ENCODE measurements around the gene PLD2. TPM values are rescaled to one million over a fixed set of nuclear protein-coding genes. Genes with fewer than 3 reads are reported as not detected.
"Not testable (repeated sequence)": the region's sequence is repeated elsewhere in the genome, so short reads cannot be mapped to it uniquely, and the experiment has no call there.

PLD2 gene
- total RNA-seq, 1 donor from 2014 or later, result 13.6 TPM

- no peak for DNase-seq
- intact Hi-C loops (cut with DNase I), result no loop called here
- no peak for ATAC-seq (ENCODE audit: poor library complexity)
These were observed 38.2 kb downstream of the PLD2 start for GRCh38 chr17:4845118-4845517.

GRCh38 chr17:4846635-4847390, 39.9 kb downstream of the PLD2 start:
- ATAC-seq (ENCODE audit: poor library complexity) (no peak), DNase-seq (no peak)
- intact Hi-C loops (cut with DNase I), result no loop called here

GRCh38 chr17:4849011-4849536, 42.1 kb downstream of the PLD2 start:
- intact Hi-C loops (cut with DNase I), result no loop called here
- DNase-seq (no peak), ATAC-seq (ENCODE audit: poor library complexity) (no peak)

DNA sequence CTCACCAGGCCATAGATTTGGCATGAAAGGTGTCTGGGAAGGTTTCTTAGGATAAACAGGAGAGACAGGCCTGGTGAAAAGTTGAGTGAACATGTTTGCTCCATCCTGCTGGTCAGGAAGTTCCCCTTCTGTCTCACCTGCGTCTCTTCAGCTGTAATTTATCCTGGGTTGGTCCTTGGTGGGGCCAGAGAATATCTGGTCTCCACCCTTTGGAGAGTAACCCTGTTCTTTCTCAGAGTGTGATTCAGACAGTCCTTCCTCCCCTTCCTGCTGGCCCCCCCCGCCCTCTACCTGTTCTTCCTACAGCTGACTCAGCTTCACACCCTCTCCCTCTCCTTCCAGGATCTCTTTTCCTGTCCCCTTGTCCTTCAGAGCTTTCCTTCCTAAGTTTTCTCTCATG, 43.3 kb downstream of the PLD2 start:
- no peak for DNase-seq

DNA sequence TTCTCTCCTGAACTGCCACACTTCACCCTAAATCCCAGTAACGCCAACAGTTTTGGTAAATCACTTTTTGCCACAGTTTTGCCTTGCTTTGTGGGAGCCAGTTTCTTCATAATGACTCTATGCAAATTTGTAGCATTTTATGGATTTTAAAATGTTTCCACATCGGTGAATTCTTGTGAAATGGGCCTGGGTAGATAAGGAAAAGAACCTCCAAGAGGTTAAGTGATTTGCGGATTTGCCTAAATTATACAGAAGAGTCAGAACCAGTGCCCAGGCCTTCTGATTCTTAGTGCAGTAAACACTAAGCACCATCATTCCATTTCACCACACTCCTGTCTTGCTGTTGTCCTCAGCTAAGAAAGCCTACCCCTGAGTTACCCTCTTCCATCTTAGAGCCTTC, 44.1 kb downstream of the PLD2 start:
- no peak for DNase-seq
- no peak for ATAC-seq (ENCODE audit: poor library complexity)
- intact Hi-C loops (cut with DNase I), result no loop called here

More for the DNA sequence above, 43.3 kb downstream of the PLD2 start:
- ATAC-seq (ENCODE audit: poor library complexity), result no peak
- intact Hi-C loops (cut with DNase I), result no loop called here

GRCh38 chr17:4852567-4853207, 45.7 kb downstream of the PLD2 start:
- no peak for DNase-seq
- intact Hi-C loops (cut with DNase I), result no loop called here
- no peak for ATAC-seq (ENCODE audit: poor library complexity)

DNA sequence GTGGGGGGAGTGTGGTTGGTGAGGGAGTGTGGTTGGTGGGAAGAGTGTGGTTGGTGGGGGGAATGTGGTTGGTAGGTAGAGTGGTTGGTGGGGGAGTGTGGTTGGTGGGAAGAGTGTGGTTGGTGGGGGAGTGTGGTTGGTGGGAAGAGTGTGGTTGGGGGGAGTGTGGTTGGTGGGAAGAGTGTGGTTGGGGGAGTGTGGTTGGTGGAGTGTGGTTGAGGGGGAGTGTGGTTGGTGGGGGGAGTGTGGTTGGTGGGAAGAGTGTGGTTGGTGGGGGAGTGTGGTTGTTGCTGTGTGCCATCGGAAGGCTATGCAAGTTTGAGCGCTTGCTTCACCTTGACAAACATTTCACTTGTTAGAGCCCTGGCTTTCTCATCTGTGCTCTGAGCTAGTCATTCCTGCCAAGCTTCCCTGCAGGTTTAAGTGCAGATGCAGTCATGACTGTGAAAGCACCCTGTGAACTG, 46.3 kb downstream of the PLD2 start:
- DNase-seq (no peak), ATAC-seq (ENCODE audit: poor library complexity) (no peak)
- intact Hi-C loops (cut with DNase I), result no loop called here

GRCh38 chr17:4854111-4854681, 47.2 kb downstream of the PLD2 start:
- intact Hi-C loops (cut with DNase I), result no loop called here
- no peak for ATAC-seq (ENCODE audit: poor library complexity)
- no peak for DNase-seq

DNA sequence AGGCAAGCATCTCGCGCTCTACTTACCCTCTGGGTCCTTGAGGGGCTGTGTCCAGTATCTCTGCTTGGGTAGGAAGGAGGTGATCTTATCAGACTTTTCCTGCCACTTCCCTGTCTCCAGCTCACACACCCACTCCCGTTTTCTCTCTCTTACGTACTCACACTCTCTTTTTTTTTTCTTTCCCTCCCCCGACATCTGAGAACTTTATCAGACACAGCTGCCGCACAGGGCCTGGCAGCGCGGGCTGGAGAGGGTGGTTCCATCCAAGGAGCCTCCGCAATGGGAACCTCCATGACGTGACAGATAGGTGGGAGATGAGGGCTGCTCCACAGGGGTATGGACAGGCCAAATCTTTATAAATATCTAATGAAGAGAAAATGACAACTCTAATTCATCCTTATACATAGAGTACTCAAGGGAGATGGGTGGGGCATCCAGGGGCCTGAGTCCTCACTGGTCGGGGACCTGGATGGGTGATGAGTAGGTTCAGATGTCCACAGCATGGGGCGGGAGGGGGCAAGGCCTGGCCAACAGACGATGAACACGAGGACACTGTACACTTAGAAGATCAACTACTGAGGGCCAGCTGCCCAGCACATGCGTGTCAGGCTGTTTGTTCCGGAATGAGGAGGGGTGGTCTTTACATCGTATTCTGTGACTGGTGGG, 49.5 kb downstream of the PLD2 start:
- intact Hi-C loops (cut with DNase I), result no loop called here
- ATAC-seq (ENCODE audit: poor library complexity) (no peak), DNase-seq (no peak)

- ATAC-seq (ENCODE audit: poor library complexity), result no peak
- intact Hi-C loops (cut with DNase I), result no loop called here
- no peak for DNase-seq
These were observed 50.0 kb downstream of the PLD2 start for GRCh38 chr17:4856937-4857314.

- intact Hi-C loops (cut with DNase I); ATAC-seq (ENCODE audit: poor library complexity): not testable (repeated sequence)
These were observed 50.4 kb downstream of the PLD2 start for GRCh38 chr17:4857347-4857746.

GRCh38 chr17:4858068-4858881, 51.3 kb downstream of the PLD2 start:
- peak; percentile 35 for ATAC-seq (ENCODE audit: poor library complexity)
- intact Hi-C loops (cut with DNase I), result loop anchor here (2.0 kb wide), 1 partner anchor 23 kb away; no protein-coding TSS in a partner anchor
- no peak for DNase-seq

More at GRCh38 chr17:4857347-4857746, 50.4 kb downstream of the PLD2 start:
- DNase-seq, result not testable (repeated sequence)

DNA sequence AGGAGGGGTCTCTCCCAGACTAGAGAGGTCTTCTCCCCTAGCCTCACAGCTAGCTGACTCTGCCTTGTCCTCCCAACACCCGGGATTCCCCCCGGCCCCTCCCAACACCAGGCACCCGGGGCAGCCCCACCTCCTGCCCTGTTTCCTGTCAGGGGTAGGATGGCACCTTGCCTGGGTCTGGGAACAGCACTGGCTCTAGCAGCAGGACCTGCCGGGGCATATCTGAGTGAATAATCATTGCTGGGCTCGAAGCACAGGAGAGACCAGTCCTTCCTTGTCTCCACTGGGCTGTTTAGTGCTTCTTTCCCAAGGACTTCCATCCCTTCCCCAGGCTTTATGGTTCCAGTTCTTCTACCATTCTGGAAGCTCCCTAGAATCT, 51.9 kb downstream of the PLD2 start:
- peak; percentile 85 for ATAC-seq (ENCODE audit: poor library complexity)
- intact Hi-C loops (cut with DNase I), result loop anchor here (2.0 kb wide), 1 partner anchor 22 kb away; no protein-coding TSS in a partner anchor

GRCh38 chr17:4859816-4860625, 53.1 kb downstream of the PLD2 start:
- intact Hi-C loops (cut with DNase I), result loop anchor here (2.0 kb wide), 1 partner anchor 21 kb away; no protein-coding TSS in a partner anchor
- no peak for DNase-seq
- no peak for ATAC-seq (ENCODE audit: poor library complexity)

More for the DNA sequence above, 51.9 kb downstream of the PLD2 start:
- DNase-seq, result peak; percentile 74

DNA sequence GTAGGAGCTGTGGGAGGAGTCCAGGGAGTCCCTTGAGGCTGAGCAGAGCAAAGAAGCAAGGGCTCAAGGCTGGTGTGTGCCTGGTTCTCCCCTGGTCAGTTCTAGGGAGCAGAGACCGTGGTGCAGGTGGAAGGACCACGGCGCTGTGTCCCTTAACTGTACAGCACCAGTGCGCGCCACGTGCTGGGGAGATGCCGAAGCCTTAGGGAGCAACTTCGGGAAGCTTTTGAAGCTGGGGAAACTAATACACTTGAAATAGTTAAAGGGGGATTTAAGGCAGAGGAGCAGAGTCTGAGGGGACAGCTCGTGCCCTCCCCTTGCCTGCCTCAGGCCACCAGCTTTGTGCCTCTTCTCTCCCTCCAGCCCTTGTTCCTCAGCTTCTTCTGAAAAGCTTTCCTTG, 53.7 kb downstream of the PLD2 start:
- intact Hi-C loops (cut with DNase I), result no loop called here

DNA sequence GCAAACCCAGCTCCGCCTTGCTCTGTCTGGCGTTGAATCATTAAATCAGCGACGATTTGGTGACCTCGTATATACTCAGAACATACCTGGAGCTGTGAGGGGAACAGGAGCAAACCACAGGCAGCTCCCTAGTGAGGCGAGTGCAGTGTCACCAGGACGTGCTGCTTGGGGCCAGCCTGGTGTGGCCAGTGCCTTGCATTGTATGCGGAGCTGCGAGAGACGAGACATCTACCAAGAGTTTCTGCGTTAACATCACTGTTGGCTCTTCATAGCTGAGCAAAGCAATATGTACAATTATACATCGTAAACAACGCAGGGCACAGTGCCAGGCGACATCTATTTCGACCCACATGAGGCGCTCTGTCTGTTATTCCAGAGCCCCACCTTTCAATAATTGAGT, 54.1 kb downstream of the PLD2 start:
- ATAC-seq (ENCODE audit: poor library complexity), result no peak

More for the DNA sequence above, 53.7 kb downstream of the PLD2 start:
- ATAC-seq (ENCODE audit: poor library complexity) (no peak), DNase-seq (no peak)

GRCh38 chr17:4862720-4863119, 55.8 kb downstream of the PLD2 start:
- no peak for ATAC-seq (ENCODE audit: poor library complexity)
- intact Hi-C loops (cut with DNase I), result no loop called here
- no peak for DNase-seq

More for the DNA sequence above, 54.1 kb downstream of the PLD2 start:
- no peak for DNase-seq
- intact Hi-C loops (cut with DNase I), result no loop called here
